NCI-H774 (cell line): ENCODE results near the gene MFSD6.
"Not testable (repeated sequence)": the region's sequence is repeated elsewhere in the genome, so short reads cannot be mapped to it uniquely, and the experiment has no call there.

Experiments used
- DNase-seq: peaks from one replicate; lab custom pipeline; 2025; lab: John Stamatoyannopoulos, UW

Gene MFSD6

DNA sequence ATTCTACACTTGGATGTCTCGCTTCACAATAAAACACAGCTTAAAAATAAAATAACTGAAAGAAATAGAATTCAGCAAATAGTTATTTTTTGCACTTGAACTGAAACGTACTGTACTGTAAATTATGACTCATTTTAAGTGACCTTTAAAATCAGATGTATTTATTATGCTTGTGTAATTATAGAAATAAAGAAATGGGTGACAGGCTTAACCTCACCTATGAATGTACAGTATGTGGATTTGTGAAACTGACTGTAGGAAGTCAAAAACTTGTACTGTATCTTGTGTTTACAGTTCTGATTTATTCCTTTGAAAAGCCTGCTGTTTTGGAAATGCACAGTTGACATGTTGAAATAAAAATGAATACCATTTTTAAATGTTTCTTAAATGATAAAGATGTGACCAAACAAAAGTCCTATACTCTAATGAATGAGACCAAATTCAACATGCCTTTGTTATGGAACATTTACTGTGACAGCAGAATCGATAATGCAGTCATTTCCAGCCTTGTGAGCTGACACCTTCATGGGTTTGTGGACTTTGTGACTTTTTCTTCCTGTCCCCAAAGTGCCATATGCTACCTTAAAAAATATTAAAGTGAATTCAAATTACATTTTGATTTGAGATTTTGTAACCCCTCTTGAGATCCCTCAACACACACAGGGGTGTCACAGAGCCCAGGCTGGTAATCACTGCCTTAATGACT is 93.7 kb downstream of the MFSD6 start:
- no peak for DNase-seq

DNA sequence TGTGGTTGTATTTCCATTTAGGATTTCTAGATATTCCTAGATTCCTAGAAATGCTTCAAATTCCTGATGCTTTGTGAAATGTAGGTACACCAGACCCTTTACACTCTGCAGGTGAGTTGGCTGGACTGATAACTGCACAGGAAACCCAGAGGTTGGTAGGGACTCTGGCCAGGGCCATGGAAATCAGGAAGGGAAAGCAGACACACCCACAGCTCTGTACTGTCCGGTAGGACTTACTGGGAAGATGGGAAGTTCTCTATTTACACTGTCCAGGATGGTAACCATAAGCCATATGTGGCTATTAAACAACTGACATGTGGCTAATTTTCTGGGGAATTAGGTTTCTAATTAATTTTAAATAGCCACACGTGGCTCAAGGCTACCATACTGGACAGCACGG is 94.9 kb downstream of the MFSD6 start:
- DNase-seq = no peak

DNA sequence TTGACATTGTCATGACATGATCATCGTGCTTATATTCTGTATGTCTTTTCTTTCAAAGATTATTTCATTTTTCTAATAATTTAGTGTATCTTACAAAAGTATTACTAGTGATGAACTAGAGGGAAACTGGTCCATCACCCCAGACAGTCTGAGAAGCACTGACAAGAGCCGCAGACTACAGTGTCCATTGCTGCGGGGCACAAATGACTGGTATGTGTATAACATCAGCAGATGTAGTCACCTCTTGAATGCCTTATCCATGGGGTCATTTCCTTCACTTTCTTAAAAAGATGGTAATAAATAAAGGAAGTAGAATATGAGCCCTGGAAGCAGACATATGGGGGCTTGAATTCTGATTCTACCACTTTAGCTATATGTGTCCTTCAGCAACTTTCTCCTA is 96.8 kb downstream of the MFSD6 start:
- DNase-seq = no peak

DNA sequence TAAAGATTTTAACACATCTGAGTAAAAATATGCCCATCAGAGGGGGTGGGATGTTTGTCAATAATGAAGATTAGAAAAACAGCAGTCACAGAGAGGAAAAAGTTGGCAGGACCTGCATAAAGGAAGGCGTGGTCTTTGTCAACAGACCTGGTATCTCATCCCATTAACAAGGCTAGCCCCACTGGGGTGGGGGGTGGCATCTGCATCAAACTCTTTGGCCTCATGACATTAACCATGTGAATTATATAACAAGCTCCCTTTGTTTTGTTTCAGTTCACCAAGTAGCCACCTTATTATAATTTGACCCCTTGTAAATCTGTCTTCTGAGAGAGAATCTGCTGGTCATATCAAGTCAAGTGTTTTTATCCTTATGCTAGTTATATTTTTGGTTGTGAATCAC is 97.5 kb downstream of the MFSD6 start:
- DNase-seq = no peak

DNA sequence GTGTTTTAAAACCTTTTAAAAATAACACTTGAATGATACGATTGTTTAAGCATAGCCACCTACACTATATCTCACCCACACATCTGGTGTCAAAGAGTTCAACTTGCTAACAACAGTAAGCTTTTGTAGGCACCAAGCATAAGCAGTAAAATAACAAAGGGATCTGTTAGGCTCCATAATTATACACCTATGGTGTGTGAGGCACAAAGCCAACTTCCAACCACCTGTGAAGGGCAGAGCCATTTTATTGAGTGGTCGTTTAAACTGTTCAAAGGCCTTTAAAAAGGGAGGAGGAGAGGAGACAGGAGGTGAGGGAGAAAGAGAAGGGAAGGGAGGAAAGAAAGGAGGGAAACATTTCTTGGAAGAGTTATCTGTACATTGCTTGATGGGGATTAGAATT is 98.5 kb downstream of the MFSD6 start:
- peak; percentile 70 for DNase-seq

DNA sequence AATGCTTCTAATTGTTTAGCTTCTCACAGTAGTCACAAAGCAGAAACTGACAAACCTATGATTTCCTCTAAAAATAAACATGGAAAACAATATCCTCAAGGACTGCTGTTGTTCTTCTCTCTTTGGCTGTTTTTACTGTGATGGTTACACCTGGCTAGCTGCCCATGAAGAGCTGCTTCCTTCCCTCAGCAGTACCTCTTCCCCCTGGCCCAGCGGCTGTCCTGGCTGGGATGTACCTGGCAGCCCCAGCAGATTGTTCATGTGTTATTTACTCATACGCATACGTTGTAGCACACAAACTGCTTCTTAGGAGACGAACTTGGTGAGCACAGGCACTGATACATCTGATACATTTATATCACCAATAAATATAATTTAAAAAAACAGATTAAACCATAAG is 99.0 kb downstream of the MFSD6 start:
- peak; percentile 57 for DNase-seq

DNA sequence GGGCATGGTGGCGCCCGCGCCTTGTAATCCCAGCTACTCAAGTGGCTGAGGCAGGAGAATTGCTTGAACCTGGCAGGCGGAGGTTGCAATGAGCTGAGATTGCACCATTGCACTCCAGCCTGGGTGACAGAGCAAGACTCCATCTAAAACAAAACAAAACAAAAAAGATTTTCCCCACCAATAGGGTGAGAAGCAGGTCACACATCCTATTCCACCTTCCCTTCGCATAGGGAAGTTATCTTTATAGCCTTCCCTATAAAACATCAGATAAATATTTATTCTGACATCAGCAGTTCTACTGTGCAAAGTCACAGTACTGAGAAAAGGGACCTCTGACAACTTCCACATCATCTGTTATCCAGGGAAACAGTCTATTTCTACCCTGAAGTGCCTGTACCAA is 101.7 kb downstream of the MFSD6 start:
- not testable (repeated sequence) for DNase-seq

DNA sequence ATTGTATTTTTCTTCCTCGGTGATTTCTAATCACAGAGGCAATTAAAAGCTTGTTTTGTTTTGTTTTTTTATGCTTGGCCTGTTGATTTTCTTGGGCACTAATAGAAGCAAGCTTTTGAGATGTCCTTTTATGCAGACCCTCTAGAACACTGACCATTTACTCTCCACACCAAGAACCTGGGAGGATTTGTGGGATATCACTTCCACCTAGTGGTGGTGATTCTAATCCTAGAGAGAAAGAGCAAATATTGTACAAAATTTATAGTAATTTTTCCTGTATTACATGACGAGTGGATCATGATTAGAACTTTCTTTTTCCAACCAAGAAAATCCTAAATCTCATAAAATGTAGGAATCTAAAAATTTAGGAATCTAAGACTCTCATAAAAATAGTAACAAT is 102.9 kb downstream of the MFSD6 start:
- no peak for DNase-seq

DNA sequence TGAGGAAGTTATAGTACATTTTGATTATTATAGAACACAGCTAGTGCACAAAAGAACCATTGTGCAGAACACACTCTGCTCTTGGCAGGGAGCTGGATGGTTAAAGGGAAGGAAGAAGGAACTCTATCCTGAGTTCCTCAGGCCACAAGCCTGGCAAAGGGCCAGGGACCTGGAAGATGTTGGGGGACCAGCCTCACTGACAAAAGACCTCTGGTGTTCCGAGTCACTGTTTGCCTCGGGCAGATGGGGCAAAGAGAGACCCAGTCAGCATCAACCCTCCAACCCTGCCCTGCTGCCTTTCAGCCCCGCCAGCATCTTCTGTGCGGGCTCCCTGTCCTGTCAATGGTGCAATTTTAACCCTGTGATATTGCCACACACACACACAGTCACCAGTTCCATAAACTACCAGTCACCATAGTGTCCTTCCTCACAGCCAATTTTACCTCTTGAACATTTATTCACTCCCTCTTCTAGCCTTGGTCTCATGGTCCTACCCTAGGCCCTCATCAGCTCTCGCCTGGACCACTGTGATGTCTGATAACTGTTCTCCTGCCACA is 104.5 kb downstream of the MFSD6 start:
- DNase-seq = no peak

DNA sequence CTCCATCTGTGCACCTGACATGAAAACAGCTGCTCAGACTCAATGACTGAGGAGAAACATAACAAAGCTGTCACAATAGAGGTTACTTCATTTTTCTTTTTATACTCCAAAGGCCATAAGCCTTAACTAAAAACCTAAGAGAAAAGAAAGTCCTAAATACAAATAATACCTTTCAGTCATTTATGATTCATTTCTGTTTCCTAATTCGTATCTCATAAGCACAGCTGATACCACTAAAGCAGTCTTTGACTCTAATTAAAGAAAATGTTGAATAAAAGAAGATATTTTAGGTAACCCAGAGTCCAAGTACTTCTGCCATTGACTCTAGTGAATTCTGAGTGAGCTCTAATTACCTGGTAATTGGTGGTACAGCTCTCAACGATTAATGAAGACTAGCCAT is 105.7 kb downstream of the MFSD6 start:
- DNase-seq = no peak

DNA sequence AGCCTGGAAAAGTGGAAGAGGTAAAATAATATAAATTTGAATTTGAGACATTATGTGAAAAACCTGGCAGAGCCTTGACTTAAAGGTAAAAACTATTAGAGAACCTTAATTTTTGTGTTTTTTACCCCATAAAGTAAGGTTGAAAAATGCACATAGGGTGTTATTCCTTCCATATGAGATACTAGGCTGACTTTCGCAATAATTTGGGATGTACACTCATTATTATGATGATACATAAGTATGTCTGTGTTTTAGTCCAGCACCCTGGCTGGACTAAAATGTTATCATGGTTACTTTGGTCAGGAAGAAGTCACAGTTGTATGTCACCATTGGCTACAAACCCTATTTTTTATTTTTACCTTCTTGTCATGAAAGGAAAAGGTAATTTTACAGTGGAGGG is 106.5 kb downstream of the MFSD6 start:
- DNase-seq = no peak

DNA sequence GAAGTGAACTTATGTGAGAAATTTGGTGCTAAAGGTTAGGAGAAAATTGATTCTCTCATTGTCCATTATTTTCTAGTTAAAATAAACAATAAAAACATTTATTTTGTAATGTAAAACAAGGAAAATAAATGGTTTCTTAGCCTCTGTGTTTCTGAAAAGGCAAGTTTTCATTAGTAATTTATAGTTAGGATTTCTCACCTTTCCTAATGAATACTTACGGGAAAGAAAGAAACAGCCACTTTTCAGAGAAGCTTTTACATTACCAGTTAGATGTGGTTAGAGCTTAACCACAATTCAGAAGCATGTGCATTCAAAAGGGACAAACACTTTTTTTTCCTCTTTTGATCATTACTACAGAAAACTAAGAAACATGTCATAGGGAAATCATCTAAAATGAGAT is 107.5 kb downstream of the MFSD6 start:
- no peak for DNase-seq

DNA sequence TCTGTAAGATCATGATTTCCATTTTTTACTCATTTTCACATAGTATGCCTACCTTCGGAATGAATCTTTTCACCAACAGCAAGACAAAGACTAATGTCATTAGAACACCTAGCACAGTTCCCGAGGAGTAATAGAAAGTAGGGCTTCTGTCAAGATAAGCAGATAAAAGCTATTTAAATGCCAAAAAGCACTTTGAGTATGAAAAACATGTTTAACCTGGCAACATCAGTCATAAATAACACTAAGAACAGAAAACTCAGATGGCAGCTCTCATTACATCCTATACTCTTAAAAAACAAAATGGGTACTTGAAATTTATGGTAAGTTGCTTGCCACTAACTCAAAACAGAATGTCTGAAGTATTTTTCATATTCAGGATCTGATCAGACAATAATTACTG is 109.3 kb downstream of the MFSD6 start:
- no peak for DNase-seq

DNA sequence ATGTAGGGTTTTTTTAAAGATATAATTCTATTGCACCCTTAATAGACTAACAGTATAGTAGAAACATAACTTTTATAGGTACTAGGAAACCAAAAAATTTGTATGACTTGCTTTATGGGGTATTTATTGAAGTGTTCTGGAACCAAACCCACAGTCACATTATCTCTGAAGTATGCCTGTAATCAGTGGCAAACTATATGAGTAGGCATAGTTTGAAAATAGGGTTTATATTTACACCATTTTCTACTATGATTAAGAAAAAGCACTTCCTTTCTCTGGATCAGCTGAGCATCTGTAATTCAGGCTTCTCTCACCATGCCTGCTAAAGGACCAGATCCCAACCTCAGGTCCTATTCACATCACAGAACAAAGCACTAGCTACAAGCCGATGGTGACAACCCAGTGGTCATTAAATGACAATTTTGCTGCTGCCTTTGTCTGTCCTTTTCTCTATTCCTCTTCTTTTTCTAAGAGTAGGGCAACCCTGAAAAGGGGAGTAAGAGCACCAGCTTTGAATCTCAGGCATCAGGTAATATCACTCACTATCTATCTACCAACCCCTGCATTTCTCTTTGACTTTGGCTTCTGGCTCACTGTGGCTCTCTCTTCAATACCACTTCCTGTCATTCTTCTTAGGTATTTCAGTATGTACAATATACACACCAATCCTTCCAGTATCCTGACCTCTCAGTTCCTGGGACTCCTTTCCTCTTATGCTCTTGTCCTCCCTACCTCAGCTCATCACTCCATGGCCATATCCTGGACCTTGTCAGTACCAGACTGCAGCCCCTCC is 112.0 kb downstream of the MFSD6 start:
- no peak for DNase-seq

DNA sequence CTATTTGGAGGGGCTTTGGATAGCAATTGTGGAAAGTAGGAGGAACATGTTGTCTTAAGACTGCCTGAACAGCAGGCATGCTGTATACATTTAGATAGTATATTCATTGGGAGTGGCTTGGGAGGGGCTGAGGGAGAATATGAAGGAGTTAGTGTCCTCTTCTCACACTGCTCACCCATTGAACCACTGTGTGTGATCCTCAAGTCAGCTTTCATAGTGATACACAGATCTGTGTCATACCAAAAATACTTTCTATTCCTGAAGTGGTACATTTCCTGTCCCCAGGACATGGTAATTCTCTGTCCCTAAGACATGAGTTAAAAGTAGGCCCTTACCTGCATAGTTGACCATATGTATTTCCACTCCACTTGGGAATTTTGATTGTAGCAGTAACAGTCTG is 116.8 kb downstream of the MFSD6 start:
- no peak for DNase-seq

DNA sequence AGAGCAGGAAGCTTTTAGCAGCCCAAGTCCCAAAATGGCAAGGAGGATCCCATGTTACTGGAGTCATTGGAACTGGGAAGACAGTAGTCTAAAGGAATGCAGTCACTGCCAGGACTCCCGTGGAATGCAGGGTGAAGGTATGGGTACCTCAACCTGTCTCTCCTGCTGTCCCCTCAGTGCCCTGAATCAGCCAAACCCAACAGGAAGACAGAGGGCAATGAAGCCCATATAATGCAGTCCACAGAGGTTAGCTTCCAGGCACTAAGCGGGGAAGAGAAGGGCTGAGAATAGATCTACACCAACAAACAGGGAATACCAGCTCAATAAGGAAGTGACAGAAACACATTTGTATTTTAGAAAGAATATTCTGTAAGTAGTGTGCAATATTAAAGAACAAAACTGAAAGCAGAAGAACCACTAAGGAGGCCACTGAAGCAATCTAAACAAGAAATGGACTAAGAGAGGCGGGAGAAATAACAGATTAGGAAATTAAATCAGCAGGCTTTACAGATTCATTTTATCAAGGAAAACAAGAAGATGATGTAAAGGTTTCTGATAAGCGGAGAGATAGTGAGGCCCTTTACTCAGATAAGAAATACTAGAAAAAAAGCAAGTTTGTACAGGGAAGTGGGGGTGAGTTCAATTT is 118.1 kb downstream of the MFSD6 start:
- no peak for DNase-seq

DNA sequence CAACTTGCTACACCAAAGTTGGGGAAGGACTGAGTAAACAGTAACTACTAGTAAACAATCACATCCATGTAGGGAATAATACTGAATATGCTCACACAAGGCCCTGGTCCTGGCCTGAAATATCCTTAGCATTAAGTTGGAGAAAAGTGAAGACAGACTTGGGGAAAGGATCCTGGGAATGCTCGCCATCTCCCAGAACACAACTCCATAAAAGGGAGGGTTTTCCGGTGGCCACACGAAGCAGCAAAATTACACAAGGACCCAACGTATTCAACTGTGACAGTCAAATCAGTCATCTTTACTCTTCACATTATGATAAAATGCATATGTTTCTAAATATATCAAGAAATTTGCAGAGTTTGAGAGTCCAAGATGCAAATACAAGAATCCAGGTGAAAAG is 119.1 kb downstream of the MFSD6 start:
- no peak for DNase-seq

DNA sequence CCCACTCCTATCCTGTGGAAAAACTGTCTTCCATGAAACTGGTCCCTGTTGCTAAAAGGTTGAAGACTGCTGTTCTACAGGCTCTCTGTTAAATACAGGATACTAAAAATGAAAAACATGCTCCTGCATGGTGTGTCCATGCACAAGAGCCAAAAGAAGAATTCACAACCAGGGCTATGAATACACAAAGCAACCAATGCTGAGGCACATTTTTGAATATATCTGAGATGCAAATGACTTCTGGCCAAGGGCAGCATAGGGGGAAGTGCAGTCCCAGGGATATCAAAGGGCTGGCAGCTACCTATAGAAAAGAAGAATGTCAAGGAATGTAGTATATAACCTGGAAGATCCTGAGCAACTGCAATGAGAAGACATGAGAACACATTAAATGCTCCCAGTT is 119.8 kb downstream of the MFSD6 start:
- no peak for DNase-seq

DNA sequence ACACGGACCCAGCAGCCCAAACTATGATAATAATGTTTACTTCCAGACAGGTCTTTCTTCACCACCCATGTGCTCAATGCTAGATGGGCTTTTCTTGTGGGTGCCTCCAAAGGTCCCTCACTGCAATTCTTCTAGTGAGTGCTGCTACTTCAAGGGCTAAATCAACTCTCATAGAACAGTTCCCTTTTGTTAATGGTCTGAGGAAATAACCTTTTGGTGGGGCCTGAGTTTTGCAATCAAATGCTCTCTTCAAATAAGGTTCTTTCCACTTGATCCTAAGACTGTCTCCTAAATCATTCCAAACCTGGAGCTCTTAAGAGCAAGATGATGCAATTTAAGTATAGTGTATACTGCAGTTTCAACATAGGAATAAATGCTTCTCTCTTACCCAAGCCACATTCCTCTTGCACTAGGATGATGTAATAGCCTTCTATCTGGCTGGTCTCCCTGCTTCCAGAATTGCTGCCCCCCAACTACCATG is 120.4 kb downstream of the MFSD6 start:
- DNase-seq = no peak

DNA sequence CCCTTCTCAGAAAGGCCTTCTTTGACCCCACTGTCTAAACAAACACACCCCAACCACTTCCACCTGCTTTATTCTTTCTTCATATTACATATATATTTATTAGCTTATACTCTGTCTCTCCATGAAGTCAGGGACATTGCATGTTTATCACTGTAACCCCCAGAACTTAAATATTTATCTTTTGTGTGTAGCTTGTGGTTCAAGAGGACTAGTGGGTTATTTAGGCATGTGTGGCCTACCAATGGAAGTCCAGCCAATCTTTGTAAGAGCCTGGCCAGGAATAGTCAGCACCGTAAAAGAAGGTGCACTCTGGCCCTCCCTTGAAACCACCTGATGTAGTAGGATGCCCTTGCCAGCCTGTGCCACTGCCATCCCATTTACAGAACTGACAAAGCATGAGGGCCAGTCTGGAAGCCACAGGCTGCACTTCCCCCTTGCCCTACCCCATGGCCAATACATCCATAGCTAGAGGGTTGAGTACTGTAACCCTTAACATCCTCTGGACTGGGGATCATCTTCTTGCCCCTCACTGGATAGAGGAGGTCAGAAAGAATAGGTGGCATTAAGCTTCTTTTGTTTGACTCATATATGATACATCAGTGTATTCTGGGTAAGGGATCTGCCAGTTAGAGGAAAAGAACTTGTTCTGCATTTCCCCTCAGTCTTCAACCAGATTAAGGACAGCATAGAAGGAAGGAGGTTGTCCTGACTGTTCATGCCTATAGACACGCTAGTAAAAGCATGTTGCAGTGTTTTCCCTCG is 121.5 kb downstream of the MFSD6 start:
- DNase-seq = no peak

DNA sequence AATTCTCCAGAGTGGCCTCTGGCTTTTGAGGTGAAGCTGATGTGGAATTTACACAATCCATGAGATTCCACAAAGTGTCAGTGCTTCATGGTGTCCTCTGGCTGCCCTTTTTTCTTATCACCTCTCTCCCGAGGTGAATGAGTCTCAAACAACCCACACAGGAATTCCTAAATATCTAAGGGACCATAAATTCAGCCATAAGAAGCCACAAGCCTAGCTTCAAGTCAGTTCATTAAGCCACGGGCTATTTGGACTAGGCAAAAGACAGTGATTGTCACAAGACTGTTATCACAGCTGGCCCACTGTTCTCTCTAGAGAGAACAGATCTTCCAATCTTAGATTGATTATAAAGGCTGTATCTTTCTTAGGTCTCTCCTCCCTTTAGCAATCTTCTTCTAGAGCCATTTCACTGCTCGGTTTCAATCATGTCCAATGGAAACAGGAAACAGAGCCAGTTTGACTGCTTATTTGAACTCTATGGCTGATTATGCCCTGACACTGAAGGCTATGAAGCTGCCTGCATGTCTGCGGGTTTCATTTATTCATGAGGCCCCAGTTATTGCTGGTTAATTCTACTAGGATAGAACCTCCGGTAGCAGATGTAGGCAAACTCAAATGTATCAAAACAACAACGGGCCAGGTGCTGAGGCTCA is 122.2 kb downstream of the MFSD6 start:
- DNase-seq = no peak

DNA sequence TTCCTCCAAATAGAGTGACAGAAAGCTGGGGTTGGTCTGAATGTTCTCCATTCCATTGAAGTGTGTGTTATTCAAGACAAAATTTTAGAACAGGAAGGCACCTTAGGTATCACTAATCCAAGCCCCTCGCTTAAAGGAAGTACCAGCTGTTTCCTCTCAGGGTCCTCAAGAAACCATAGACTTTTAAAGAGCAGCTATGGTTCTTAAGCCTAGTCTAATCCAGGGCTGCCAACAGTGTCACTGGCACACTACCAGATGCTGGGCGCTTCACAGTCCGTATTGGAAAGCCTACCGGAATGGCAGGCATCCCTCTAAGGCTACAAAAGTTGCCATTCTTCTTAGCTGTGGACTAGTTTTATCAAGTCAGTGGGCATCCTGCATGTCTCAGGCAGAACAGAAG is 124.4 kb downstream of the MFSD6 start:
- DNase-seq = no peak
